ENCODE results near the gene MCU. TPM values are rescaled to one million over a fixed set of nuclear protein-coding genes. Genes with fewer than 3 reads are reported as not detected.

The MCU gene
- total RNA-seq, 1 donor from 2014 or later, result 66.3 TPM

DNA sequence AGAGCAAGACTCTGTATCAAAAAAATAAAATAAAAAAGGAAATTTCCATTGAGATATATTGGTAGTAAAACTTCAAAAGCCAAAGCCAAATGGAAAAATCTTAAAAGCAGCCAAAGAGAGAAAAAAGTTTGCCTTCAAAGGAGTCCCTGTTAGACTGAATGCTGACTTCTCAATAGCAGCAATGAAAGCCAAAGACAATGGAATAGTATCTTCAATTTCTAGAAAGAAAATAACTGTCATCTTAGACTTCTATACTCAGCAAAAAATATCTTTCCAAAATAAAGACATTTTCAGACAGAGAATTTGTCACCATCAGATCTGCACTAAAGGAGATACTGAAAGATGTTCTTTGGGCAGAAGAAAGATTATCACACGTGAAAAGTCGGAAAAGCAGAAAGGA lies 187.3 kb downstream of the MCU start:
- H3K27ac ChIP-seq, result no peak overlapping the region
- H3F3A ChIP-seq (ENCODE audit: low read depth), result no peaks in the 10 kb centered on the region
- H3K9me3 ChIP-seq (ENCODE audit: low read depth), result peaks cover 4% of the 10 kb centered on the region
- Mint-ChIP-seq H3K9me3 (peaks cover 7% of the 10 kb centered on the region), H3K4me3 (no peak overlapping the region), H3K27ac (no peak overlapping the region), H3K36me3 (peaks cover 17% of the 10 kb centered on the region), H3K4me1 (peaks cover 7% of the 10 kb centered on the region), H3K27me3 (ENCODE audit: insufficient read depth, low read depth) (no peaks in the 10 kb centered on the region)
- DNase-seq (ENCODE audit: low spot score), result no peak
- peaks cover 4% of the 10 kb centered on the region for H4K20me1 ChIP-seq (ENCODE audit: low read depth)
- no peaks in the 10 kb centered on the region for H3K4me1 ChIP-seq
- TF ChIP-seq, protein P1, sequence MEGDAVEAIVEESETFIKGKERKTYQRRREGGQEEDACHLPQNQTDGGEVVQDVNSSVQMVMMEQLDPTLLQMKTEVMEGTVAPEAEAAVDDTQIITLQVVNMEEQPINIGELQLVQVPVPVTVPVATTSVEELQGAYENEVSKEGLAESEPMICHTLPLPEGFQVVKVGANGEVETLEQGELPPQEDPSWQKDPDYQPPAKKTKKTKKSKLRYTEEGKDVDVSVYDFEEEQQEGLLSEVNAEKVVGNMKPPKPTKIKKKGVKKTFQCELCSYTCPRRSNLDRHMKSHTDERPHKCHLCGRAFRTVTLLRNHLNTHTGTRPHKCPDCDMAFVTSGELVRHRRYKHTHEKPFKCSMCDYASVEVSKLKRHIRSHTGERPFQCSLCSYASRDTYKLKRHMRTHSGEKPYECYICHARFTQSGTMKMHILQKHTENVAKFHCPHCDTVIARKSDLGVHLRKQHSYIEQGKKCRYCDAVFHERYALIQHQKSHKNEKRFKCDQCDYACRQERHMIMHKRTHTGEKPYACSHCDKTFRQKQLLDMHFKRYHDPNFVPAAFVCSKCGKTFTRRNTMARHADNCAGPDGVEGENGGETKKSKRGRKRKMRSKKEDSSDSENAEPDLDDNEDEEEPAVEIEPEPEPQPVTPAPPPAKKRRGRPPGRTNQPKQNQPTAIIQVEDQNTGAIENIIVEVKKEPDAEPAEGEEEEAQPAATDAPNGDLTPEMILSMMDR (IDR thresholded peaks at IDR 0.05), result no peak
- TF ChIP-seq EZH2 (IDR thresholded peaks at IDR 0.05) (no peak), EZH2phosphoT487 (IDR thresholded peaks at IDR 0.05) (no peak)
- no peaks in the 10 kb centered on the region for H3K27me3 ChIP-seq
- no peaks in the 10 kb centered on the region for H3K36me3 ChIP-seq
- H3K79me2 ChIP-seq (ENCODE audit: low read depth), result no peaks in the 10 kb centered on the region
- H3K9ac ChIP-seq, result no peak overlapping the region
- no peak overlapping the region for H2AFZ ChIP-seq (replicated peaks)
- no peak overlapping the region for H3K4me2 ChIP-seq
- no peak overlapping the region for H3K4me3 ChIP-seq

DNA sequence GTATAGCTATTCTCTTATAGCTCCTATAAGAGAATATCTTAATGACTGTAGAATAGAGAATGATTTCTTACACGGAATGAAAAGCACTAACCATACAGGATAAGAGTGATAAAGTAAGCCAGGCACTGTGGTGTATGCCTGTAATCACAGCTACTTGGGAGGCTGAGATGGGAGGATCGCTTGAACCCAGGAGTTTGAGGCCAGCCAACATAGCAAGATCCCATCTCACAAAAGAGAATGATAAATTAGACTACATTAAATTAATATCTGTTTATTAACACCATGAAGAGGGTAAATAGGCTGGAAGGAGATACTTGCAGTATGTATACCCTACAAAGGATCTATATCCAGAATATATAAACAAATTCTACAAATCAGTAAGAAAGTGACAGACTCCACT lies 189.3 kb downstream of the MCU start:
- Histone ChIP-seq H3K4me1 (peaks cover 15% of the 10 kb centered on the region), H3K79me2 (ENCODE audit: low read depth) (no peaks in the 10 kb centered on the region), H3K9me3 (ENCODE audit: low read depth) (peaks cover 4% of the 10 kb centered on the region), H3K27me3 (no peaks in the 10 kb centered on the region), H3K27ac (no peak overlapping the region), H3K9ac (no peak overlapping the region), H2AFZ (replicated peaks) (no peak overlapping the region), H3K4me3 (no peak overlapping the region), H3K4me2 (no peak overlapping the region), H3F3A (ENCODE audit: low read depth) (peaks cover 15% of the 10 kb centered on the region), H3K36me3 (no peaks in the 10 kb centered on the region), H4K20me1 (ENCODE audit: low read depth) (no peaks in the 10 kb centered on the region)
- no peak for TF ChIP-seq EZH2phosphoT487 (IDR thresholded peaks at IDR 0.05)
- no peak for TF ChIP-seq EZH2 (IDR thresholded peaks at IDR 0.05)
- TF ChIP-seq, protein P1 (IDR thresholded peaks at IDR 0.05), result no peak
- Mint-ChIP-seq H3K27ac (no peak overlapping the region), H3K27me3 (ENCODE audit: insufficient read depth, low read depth) (no peaks in the 10 kb centered on the region), H3K36me3 (peaks cover 22% of the 10 kb centered on the region), H3K9me3 (peaks cover 7% of the 10 kb centered on the region), H3K4me3 (no peak overlapping the region), H3K4me1 (peaks cover 13% of the 10 kb centered on the region)
- no peak for DNase-seq (ENCODE audit: low spot score)

DNA sequence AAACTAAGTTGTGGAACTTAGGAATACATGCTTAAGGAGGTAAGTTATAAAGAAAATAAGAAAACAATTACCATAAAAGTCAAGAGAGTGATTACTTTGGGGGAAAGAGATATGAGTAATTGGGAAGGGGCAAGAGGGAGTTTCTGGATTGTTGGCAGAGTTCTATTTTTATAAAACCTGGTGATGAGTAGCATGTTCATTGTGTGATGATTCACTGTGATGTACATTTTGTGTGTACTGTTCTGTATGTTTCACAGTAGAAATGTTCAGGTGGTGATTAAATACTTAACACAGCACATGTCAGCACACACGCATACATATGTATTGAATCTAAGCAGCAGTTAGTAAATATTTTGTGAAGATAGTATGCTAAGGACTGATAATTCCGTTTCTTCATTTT lies 191.9 kb downstream of the MCU start:
- Histone ChIP-seq H3K4me2 (no peak overlapping the region), H3K79me2 (ENCODE audit: low read depth) (no peaks in the 10 kb centered on the region), H3K36me3 (no peaks in the 10 kb centered on the region), H3K27ac (no peak overlapping the region), H3K4me1 (peaks cover 27% of the 10 kb centered on the region), H3K27me3 (no peaks in the 10 kb centered on the region), H3K9ac (no peak overlapping the region), H3F3A (ENCODE audit: low read depth) (peaks cover 15% of the 10 kb centered on the region), H3K9me3 (ENCODE audit: low read depth) (no peaks in the 10 kb centered on the region), H4K20me1 (ENCODE audit: low read depth) (no peaks in the 10 kb centered on the region), H2AFZ (replicated peaks) (no peak overlapping the region), H3K4me3 (no peak overlapping the region)
- Mint-ChIP-seq H3K4me1 (peaks cover 24% of the 10 kb centered on the region), H3K36me3 (peaks cover 17% of the 10 kb centered on the region), H3K27me3 (ENCODE audit: insufficient read depth, low read depth) (no peaks in the 10 kb centered on the region), H3K4me3 (no peak overlapping the region), H3K9me3 (peaks cover 2% of the 10 kb centered on the region), H3K27ac (no peak overlapping the region)
- no peak for DNase-seq (ENCODE audit: low spot score)
- TF ChIP-seq EZH2phosphoT487 (IDR thresholded peaks at IDR 0.05), result no peak
- no peak for TF ChIP-seq EZH2 (IDR thresholded peaks at IDR 0.05)
- TF ChIP-seq, protein P1 (IDR thresholded peaks at IDR 0.05), result no peak

Data from neural progenitor cell (in vitro differentiated cells).